H1 (cell line): ENCODE measurements around the gene MED28. TPM values are rescaled to one million over a fixed set of nuclear protein-coding genes. Genes with fewer than 3 reads are reported as not detected.

ENCODE experiments used
- ASH2L ChIP-seq: fragments of 200-600, 300-600 bp; sonication (generic); IDR thresholded peaks from one replicate; pipeline ENCODE4 v1.7.1; 2017; ENCODE audit warnings: low read length
- RBBP5 ChIP-seq: IDR thresholded peaks from 2 replicates; pipeline ENCODE4 v1.7.1; 2012; ENCODE audit warnings: low read depth, mild to moderate bottlenecking, inconsistent platforms, low read length, moderate library complexity, borderline replicate concordance
- polyA plus RNA-seq, 7 experiments: library from polyadenylated mRNA; depleted of rRNA in 3 of 7; stranded (reverse) in 5 of 7; unstranded in 2 of 7; fragments of >200 nt in 5 of 7; fragments of 200-250 nt in 2 of 7; gene quantifications; 1 replicate in 5 of 7; 2 replicates in 1 of 7; 4 replicates in 1 of 7; pipeline versions ENCODE4 v1.2.1 to v1.2.3, GENCODE V29; 2011 to 2013; ENCODE audit warnings: missing spikeins in 2 of 7, mixed read lengths in 2 of 7
- total RNA-seq: library from RNA; stranded (reverse); fragmentation: NEBNext Ultra II Directional; extraction: Animal tissue kit (Norgen Biotek cat#: 25700); gene quantifications from 2 replicates; pipeline ENCODE4 v1.2.1, GENCODE V29; 2021
- TF ChIP-seq, protein P1 (sequence below): fragments of 300-600 bp; sonication (generic); IDR thresholded peaks from 2 replicates; pipeline ENCODE4 v1.7.1; 2012; ENCODE audit warnings: low read length, moderate library complexity, mild to moderate bottlenecking, inconsistent platforms; ENCODE audit not compliant: insufficient replicate concordance

The MED28 gene
- total and polyA plus RNA-seq, 2 of the 8 experiments (the other 6 are each of a cell fraction or from before 2014, with no cell fraction given): 24.0 to 87.1 TPM

DNA sequence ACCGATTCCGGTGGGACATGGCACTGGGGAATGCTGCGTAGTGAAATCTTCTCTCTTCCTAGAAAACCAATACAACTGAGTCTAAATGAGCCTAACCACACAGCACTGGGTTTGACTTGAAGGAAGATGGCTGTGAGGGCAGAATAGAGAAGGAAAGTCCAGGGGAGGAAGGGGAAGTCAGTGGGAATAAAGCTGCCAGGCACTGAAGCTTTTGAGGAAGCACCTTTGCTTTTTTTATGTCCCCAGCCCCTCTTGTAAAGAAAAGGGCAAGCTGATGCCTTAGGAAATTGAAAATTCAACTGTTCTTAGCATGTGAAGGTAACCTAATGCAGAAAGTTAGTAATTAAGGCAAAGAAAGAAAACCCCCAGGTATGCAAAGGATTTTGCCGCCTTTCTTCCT, 20.6 kb downstream of the MED28 start (continued):
- TF ChIP-seq, protein P1, sequence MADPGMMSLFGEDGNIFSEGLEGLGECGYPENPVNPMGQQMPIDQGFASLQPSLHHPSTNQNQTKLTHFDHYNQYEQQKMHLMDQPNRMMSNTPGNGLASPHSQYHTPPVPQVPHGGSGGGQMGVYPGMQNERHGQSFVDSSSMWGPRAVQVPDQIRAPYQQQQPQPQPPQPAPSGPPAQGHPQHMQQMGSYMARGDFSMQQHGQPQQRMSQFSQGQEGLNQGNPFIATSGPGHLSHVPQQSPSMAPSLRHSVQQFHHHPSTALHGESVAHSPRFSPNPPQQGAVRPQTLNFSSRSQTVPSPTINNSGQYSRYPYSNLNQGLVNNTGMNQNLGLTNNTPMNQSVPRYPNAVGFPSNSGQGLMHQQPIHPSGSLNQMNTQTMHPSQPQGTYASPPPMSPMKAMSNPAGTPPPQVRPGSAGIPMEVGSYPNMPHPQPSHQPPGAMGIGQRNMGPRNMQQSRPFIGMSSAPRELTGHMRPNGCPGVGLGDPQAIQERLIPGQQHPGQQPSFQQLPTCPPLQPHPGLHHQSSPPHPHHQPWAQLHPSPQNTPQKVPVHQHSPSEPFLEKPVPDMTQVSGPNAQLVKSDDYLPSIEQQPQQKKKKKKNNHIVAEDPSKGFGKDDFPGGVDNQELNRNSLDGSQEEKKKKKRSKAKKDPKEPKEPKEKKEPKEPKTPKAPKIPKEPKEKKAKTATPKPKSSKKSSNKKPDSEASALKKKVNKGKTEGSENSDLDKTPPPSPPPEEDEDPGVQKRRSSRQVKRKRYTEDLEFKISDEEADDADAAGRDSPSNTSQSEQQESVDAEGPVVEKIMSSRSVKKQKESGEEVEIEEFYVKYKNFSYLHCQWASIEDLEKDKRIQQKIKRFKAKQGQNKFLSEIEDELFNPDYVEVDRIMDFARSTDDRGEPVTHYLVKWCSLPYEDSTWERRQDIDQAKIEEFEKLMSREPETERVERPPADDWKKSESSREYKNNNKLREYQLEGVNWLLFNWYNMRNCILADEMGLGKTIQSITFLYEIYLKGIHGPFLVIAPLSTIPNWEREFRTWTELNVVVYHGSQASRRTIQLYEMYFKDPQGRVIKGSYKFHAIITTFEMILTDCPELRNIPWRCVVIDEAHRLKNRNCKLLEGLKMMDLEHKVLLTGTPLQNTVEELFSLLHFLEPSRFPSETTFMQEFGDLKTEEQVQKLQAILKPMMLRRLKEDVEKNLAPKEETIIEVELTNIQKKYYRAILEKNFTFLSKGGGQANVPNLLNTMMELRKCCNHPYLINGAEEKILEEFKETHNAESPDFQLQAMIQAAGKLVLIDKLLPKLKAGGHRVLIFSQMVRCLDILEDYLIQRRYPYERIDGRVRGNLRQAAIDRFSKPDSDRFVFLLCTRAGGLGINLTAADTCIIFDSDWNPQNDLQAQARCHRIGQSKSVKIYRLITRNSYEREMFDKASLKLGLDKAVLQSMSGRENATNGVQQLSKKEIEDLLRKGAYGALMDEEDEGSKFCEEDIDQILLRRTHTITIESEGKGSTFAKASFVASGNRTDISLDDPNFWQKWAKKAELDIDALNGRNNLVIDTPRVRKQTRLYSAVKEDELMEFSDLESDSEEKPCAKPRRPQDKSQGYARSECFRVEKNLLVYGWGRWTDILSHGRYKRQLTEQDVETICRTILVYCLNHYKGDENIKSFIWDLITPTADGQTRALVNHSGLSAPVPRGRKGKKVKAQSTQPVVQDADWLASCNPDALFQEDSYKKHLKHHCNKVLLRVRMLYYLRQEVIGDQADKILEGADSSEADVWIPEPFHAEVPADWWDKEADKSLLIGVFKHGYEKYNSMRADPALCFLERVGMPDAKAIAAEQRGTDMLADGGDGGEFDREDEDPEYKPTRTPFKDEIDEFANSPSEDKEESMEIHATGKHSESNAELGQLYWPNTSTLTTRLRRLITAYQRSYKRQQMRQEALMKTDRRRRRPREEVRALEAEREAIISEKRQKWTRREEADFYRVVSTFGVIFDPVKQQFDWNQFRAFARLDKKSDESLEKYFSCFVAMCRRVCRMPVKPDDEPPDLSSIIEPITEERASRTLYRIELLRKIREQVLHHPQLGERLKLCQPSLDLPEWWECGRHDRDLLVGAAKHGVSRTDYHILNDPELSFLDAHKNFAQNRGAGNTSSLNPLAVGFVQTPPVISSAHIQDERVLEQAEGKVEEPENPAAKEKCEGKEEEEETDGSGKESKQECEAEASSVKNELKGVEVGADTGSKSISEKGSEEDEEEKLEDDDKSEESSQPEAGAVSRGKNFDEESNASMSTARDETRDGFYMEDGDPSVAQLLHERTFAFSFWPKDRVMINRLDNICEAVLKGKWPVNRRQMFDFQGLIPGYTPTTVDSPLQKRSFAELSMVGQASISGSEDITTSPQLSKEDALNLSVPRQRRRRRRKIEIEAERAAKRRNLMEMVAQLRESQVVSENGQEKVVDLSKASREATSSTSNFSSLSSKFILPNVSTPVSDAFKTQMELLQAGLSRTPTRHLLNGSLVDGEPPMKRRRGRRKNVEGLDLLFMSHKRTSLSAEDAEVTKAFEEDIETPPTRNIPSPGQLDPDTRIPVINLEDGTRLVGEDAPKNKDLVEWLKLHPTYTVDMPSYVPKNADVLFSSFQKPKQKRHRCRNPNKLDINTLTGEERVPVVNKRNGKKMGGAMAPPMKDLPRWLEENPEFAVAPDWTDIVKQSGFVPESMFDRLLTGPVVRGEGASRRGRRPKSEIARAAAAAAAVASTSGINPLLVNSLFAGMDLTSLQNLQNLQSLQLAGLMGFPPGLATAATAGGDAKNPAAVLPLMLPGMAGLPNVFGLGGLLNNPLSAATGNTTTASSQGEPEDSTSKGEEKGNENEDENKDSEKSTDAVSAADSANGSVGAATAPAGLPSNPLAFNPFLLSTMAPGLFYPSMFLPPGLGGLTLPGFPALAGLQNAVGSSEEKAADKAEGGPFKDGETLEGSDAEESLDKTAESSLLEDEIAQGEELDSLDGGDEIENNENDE: no peak
- TF ChIP-seq ASH2L (no peak), RBBP5 (no peak)
